Brain microvascular endothelial cell (primary cell): ENCODE measurements around the gene KDF1.

ENCODE experiments used
- DNase-seq: peaks from one replicate; pipeline ENCODE4 v3.0.0-alpha.2; 2020
- H3K27ac ChIP-seq: fragments of 250-450 bp; sonication (Bioruptor Pico); 2 replicates; pipeline ENCODE4 v1.5.1; 2020; ENCODE audit warnings: mild to moderate bottlenecking, moderate library complexity
- H3K27me3 ChIP-seq: fragments of 250-450 bp; sonication (Bioruptor Pico); replicated peaks from 2 replicates; pipeline ENCODE4 v1.5.1; 2020; ENCODE audit warnings: mild to moderate bottlenecking
- H3K36me3 ChIP-seq: fragments of 250-450 bp; sonication (Bioruptor Pico); replicated peaks from 2 replicates; pipeline ENCODE4 v1.5.1; 2020; ENCODE audit warnings: mild to moderate bottlenecking
- H3K4me3 ChIP-seq: 2 replicates; pipeline ENCODE4 v1.5.1; 2011; ENCODE audit warnings: low read depth, mild to moderate bottlenecking, control low read depth, low read length, moderate library complexity
- in situ Hi-C: cut with HindIII; loops from 2 replicates; pipeline ENCODE4 v1.10.0; 2017; ENCODE audit warnings: low sequenced_read_pairs, low pct_ligation_motif_present
- TF ChIP-seq, protein P1 (sequence below): IDR thresholded peaks from 2 replicates; pipeline ENCODE4 v1.5.1; 2011; ENCODE audit warnings: low read depth, mild to moderate bottlenecking, moderate library complexity, low read length, control low read depth, inconsistent platforms; ENCODE audit errors: missing control alignments

The KDF1 gene

DNA sequence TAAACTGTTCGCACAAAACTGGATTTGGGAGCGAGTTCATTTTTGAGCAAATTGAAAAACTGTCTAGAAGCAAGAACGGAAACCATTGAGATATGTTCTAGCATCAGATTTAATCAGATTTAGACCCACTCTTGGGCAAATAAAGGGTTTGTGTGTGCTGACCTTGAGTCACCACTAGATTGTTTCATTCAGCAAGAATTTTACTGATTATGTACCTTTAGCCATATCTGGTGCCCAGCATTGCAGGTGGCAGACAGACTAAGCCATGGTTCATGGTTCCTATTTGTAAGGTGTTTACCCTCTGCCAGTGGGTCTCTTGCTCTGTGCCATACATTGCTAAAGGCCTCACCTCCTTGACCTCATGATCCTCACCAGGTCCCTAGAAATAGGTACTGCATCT is 37.4 kb downstream of the KDF1 start:
- no peak overlapping the region for H3K27ac ChIP-seq
- in situ Hi-C loops, result no loop called here
- no peaks in the 10 kb centered on the region for H3K27me3 ChIP-seq
- H3K36me3 ChIP-seq, result peaks cover 29% of the 10 kb centered on the region
- DNase-seq, result no peak
- peak overlapping the region; percentile 88 for H3K4me3 ChIP-seq
- TF ChIP-seq, protein P1, sequence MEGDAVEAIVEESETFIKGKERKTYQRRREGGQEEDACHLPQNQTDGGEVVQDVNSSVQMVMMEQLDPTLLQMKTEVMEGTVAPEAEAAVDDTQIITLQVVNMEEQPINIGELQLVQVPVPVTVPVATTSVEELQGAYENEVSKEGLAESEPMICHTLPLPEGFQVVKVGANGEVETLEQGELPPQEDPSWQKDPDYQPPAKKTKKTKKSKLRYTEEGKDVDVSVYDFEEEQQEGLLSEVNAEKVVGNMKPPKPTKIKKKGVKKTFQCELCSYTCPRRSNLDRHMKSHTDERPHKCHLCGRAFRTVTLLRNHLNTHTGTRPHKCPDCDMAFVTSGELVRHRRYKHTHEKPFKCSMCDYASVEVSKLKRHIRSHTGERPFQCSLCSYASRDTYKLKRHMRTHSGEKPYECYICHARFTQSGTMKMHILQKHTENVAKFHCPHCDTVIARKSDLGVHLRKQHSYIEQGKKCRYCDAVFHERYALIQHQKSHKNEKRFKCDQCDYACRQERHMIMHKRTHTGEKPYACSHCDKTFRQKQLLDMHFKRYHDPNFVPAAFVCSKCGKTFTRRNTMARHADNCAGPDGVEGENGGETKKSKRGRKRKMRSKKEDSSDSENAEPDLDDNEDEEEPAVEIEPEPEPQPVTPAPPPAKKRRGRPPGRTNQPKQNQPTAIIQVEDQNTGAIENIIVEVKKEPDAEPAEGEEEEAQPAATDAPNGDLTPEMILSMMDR, result no peak

DNA sequence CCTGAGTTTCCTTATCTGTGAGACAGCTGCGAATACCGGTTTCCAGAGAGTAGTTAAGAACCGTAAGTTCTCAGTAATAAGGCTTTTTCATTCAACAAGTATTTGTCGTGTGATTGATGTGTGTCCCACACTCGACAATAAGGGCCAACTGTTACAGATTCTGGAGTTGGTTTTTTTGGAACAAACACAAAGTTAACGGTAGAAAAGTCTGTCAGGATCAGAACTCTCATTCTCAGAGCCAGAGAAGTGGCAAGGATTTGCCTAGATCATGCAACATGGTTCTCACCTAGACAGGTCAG is 37.9 kb downstream of the KDF1 start:
- TF ChIP-seq, protein P1, result no peak
- peak overlapping the region; percentile 88 for H3K4me3 ChIP-seq
- peak overlapping the region; percentile 81 for H3K27ac ChIP-seq
- no peaks in the 10 kb centered on the region for H3K27me3 ChIP-seq
- no peak for DNase-seq
- in situ Hi-C loops, result no loop called here
- peaks cover 26% of the 10 kb centered on the region for H3K36me3 ChIP-seq

DNA sequence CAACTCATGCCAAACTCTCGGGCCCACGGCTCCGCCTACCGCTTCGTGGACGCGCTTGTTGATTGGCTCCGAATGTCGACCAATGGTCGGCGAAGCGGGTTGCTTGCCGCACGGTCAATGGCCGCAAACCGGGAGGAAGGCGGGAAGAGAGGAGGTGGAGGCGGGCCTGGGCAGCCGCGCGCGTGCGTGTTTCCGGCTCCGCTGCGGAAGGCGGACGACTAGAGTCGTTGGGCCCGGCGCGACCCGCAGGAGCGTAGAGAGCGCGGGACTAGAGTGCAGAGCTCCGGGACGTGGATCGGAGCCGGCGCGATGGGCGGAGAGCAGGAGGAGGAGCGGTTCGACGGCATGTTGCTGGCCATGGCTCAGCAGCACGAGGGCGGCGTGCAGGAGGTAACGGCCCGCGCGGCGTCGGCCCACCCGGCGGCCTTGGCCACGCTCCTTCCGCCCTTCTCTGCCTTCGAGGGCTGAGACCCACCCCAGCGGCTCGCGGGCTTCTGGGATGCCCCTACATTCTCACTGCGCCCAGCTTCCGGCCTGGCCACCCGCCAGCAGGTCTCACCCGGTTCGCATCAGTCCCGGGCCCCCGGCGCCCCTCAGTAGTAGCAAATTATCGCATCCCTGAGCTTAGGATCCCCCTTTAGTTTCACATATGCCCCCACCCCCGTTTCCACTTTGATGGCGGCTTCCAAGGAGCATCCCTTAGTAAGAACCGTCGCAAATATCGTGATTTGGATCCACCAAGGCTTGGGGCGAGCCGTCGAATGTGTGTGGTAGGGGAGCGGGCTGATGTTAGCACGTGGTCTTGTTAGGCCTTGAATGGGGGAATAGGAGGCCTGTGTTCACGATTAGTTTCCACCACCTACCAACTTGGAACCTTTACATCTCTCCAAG is 38.5 kb downstream of the KDF1 start, which contains the start of gene NUDC:
TSS of gene NUDC (plus strand) at position 204 of the 891 bp plus-strand sequence. CDS start at position 310, 106 bp downstream.
- Histone ChIP-seq H3K27me3 (no peaks in the 10 kb centered on the region), H3K36me3 (peaks cover 23% of the 10 kb centered on the region), H3K4me3 (peak within 1 kb of the TSS; percentile 88), H3K27ac (peak within 1 kb of the TSS; percentile 81)
- in situ Hi-C loops, result no loop called here
- peak; percentile 98 for DNase-seq
- TF ChIP-seq, protein P1, result no peak

DNA sequence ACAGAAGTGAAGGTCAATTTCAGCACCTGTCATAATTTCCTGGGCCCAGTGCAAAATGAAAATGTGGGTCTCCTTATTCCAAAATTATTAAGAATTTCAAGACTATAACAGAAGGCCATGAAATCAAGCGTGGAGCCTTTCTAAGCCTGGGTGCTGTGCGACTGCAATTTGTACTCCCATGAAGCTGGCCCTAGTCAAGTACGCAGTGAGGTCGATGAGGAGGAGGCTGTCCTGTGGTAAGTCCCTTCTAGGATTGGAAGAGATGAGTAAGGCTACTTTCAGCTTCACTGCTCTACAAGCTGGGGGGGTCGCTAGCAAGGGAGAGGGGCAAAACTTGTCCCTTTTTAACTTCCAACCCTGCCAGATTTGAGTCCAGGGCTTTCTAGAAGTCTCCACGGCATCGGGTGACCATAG is 39.1 kb downstream of the KDF1 start:
- Histone ChIP-seq H3K36me3 (peaks cover 17% of the 10 kb centered on the region), H3K4me3 (peak overlapping the region; percentile 88), H3K27ac (peak overlapping the region; percentile 56), H3K27me3 (no peaks in the 10 kb centered on the region)
- in situ Hi-C loops, result no loop called here
- DNase-seq, result no peak
- TF ChIP-seq, protein P1, result no peak

DNA sequence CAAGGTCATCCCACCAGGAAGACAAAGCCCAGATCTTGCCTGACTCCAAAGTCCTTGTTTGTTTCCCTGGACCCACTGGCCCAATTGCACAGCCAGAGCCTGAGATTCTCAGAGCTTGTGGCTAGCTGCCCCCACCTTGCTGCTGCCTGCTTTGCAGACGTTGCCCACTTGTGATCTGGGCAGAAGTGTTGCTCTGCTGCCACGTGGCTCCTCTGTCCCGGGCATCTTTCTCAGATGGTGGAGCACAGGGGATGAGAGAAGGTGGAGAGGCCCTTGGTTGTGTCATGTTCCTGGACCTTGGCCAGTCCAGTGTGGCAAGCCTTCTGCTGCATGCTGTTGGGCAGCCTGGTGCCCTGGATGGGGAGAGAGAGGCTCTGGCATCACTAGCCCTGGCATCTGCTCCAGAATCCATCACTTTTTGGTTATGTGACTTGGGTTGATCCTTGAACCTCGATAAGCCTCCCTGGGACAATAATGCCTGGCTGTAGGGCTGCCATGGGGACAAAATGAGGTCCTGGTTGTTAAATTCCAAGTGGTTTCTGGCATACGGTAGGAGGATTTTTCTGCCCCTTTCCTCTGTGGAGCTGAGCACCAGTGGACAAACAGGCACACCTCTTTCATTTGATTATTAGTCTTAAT is 44.9 kb downstream of the KDF1 start:
- in situ Hi-C loops, result no loop called here
- no peak for DNase-seq
- TF ChIP-seq, protein P1, result no peak

More for the DNA sequence above, 44.9 kb downstream of the KDF1 start:
- Histone ChIP-seq H3K27ac (no peak overlapping the region), H3K36me3 (no peaks in the 10 kb centered on the region), H3K4me3 (no peak overlapping the region), H3K27me3 (no peaks in the 10 kb centered on the region)
